CD4-positive, alpha-beta memory T cell (primary cell): Measurements from ENCODE around the gene TPRN. TPM values are rescaled to one million over a fixed set of nuclear protein-coding genes. Genes with fewer than 3 reads are reported as not detected.
A peak's percentile ranks its signal among the peaks of the same experiment; 100 is the strongest.

Source experiments
- CTCF ChIA-PET: fragments of 350-600 bp; sonication (Branson Sonifier 250); formaldehyde crosslinking; loops from one replicate; lab custom pipeline; 2021; ENCODE audit warnings: inconsistent platforms; ENCODE audit not compliant: partially characterized antibody; lab: Charles Lee
- POLR2A ChIA-PET: fragments of 350-600 bp; sonication (Branson Sonifier 250); formaldehyde crosslinking; loops from one replicate; lab custom pipeline; 2021; ENCODE audit not compliant: partially characterized antibody; lab: Charles Lee
- DNase-seq, 5 donors: peaks; one replicate each; pipeline versions ENCODE4 v3.0.0 to v3.0.0-alpha.2; 2020 to 2022; ENCODE audit warnings: mixed read lengths in 1 of 5
- H3K27ac ChIP-seq: one replicate; pipeline ENCODE4 v1.7.0; 2013; ENCODE audit warnings: low read depth, low read length
- H3K27me3 ChIP-seq: 2 replicates; pipeline ENCODE4 v1.7.0; 2013; ENCODE audit warnings: mild to moderate bottlenecking, low read length, moderate library complexity; ENCODE audit not compliant: insufficient read depth
- H3K36me3 ChIP-seq: 2 replicates; pipeline ENCODE4 v1.7.0; 2013; ENCODE audit warnings: mild to moderate bottlenecking, low read length, moderate library complexity; ENCODE audit not compliant: insufficient read depth
- H3K4me1 ChIP-seq: 2 replicates; pipeline ENCODE4 v1.7.0; 2013; ENCODE audit warnings: mild to moderate bottlenecking, low read length, moderate library complexity; ENCODE audit not compliant: insufficient read depth
- H3K4me3 ChIP-seq, 2 donors: one replicate each; pipeline ENCODE4 v1.7.0; 2013; ENCODE audit warnings: low read length in 2 of 2, mild to moderate bottlenecking in 1 of 2
- H3K9me3 ChIP-seq, 2 donors: one replicate each; pipeline ENCODE4 v1.7.0; 2013; ENCODE audit warnings: low read length in 2 of 2, control low read depth in 1 of 2; ENCODE audit not compliant: control insufficient read depth in 1 of 2
- H3K27ac Mint-ChIP-seq, 7 donors: one replicate each; pipeline ENCODE4 v1.8.0; 2020 to 2021; ENCODE audit warnings: mixed read lengths in 7 of 7, mild to moderate bottlenecking in 6 of 7, inconsistent platforms in 3 of 7, moderate library complexity in 3 of 7
- H3K27me3 Mint-ChIP-seq, 2 donors: one replicate each; pipeline ENCODE4 v1.8.0; 2020 to 2021; ENCODE audit warnings: mixed read lengths in 2 of 2
- H3K36me3 Mint-ChIP-seq, 2 donors: one replicate each; pipeline ENCODE4 v1.8.0; 2020 to 2021; ENCODE audit warnings: mixed read lengths in 2 of 2, inconsistent platforms in 1 of 2, mild to moderate bottlenecking in 1 of 2
- H3K4me1 Mint-ChIP-seq, 4 donors: one replicate each; pipeline ENCODE4 v1.8.0; 2020 to 2021; ENCODE audit warnings: mixed read lengths in 4 of 4, mild to moderate bottlenecking in 1 of 4
- H3K4me3 Mint-ChIP-seq, 8 donors: one replicate each; pipeline ENCODE4 v1.8.0; 2020 to 2021; ENCODE audit warnings: mixed read lengths in 8 of 8, mild to moderate bottlenecking in 7 of 8, moderate library complexity in 6 of 8, inconsistent platforms in 3 of 8
- H3K9me3 Mint-ChIP-seq, 8 donors: one replicate each; pipeline ENCODE4 v1.8.0; 2020 to 2021; ENCODE audit warnings: mixed read lengths in 8 of 8, mild to moderate bottlenecking in 5 of 8, inconsistent platforms in 3 of 8, moderate library complexity in 1 of 8
- intact Hi-C: fragments of 100-400 bp; cut with micrococcal nuclease; formaldehyde crosslinking; loops from one replicate; pipeline ENCODE4 v1.15.1; 2023
- polyA plus RNA-seq, 2 donors: library from polyadenylated mRNA; unstranded; fragments of 300-500 nt; fragmentation: Illumina TruSeq; gene quantifications; one replicate each; pipeline ENCODE4 v1.2.3, GENCODE V29; 2021
- total RNA-seq, 2 experiments: library from RNA; stranded (reverse); gene quantifications; one replicate each; pipeline ENCODE4 v1.2.3, GENCODE V29; 2021

TPRN gene
- total and polyA plus RNA-seq, 4 experiments from 2014 or later, result 0.27 to 8.6 (median 4.5) TPM

DNA sequence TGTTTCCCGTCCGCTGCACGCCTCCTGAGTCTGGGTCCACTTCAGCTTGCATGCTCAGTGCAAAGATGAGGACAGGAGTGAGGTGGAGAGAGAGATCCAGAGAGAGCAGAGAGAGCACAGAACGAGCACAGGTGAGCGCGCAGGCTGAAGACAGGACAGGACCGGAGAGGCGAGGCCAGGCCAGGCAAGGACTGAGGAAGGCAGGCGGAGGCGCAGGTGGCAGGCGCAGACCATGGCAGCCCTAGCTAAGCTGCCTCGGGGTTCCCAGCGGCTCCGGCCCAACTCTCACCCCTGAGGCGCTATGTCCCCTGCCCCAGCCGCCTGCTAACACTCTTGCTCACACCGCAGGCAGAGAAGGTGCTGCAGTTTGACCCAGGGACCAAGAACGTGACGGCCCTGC, 51.9 kb downstream of the TPRN start:
- peak in 1 of 5 donors; percentile 5 for DNase-seq
- H3K9me3 Mint-ChIP-seq, result no peaks in the 10 kb centered on the region
- H3K4me3 Mint-ChIP-seq, result no peak overlapping the region
- H3K27me3 ChIP-seq, result no peaks in the 10 kb centered on the region
- no peaks in the 10 kb centered on the region for H3K36me3 Mint-ChIP-seq
- H3K36me3 ChIP-seq, result no peaks in the 10 kb centered on the region
- H3K27ac Mint-ChIP-seq, result no peak overlapping the region
- H3K27ac ChIP-seq, result no peak overlapping the region
- H3K9me3 ChIP-seq, result no peaks in the 10 kb centered on the region
- peaks cover 0 to 8% (median 0%) of the 10 kb centered on the region in 4 donors for H3K4me1 Mint-ChIP-seq
- peaks cover 3 to 6% of the 10 kb centered on the region in 2 donors for H3K27me3 Mint-ChIP-seq
- POLR2A ChIA-PET, result no interaction called here
- intact Hi-C loops, result no loop called here
- H3K4me1 ChIP-seq, result no peaks in the 10 kb centered on the region
- CTCF ChIA-PET, result no interaction called here
- no peak overlapping the region for H3K4me3 ChIP-seq

GRCh38 chr9:137148242-137148641, 52.3 kb downstream of the TPRN start:
- intact Hi-C loops, result no loop called here
- Mint-ChIP-seq H3K4me1 (peaks cover 0 to 8% (median 0%) of the 10 kb centered on the region in 4 donors), H3K27me3 (peaks cover 6% of the 10 kb centered on the region in 2 donors), H3K4me3 (no peak overlapping the region), H3K9me3 (no peaks in the 10 kb centered on the region), H3K27ac (no peak overlapping the region), H3K36me3 (no peaks in the 10 kb centered on the region)
- no peaks in the 10 kb centered on the region for H3K27me3 ChIP-seq
- H3K4me3 ChIP-seq, result no peak overlapping the region
- no peaks in the 10 kb centered on the region for H3K36me3 ChIP-seq
- CTCF ChIA-PET, result no interaction called here
- no peak overlapping the region for H3K27ac ChIP-seq
- POLR2A ChIA-PET, result no interaction called here
- H3K4me1 ChIP-seq, result no peaks in the 10 kb centered on the region
- DNase-seq, result peak in 1 of 5 donors; percentile 16
- no peaks in the 10 kb centered on the region for H3K9me3 ChIP-seq

DNA sequence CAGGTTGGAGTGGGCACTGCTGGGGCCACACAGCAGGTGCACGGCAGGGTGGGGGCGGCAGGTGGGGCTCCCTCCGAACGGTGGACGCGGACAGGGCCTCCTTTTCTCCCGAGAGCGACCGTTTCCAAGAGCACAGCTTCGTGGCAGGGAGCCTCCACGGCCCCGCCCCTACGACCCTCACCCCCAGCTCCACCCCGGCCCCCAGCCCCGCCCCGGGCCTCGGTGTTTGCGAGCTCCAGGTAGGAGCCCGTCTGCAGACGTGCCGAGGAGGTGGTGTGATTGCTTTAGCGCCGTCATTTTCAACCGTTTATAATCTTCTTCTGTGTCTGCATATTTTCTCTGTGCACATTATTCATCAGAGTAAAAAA, 52.8 kb downstream of the TPRN start:
- Mint-ChIP-seq H3K27ac (no peak overlapping the region), H3K9me3 (no peaks in the 10 kb centered on the region), H3K36me3 (no peaks in the 10 kb centered on the region), H3K4me1 (peaks cover 0 to 8% (median 0%) of the 10 kb centered on the region in 4 donors), H3K27me3 (peaks cover 6 to 7% of the 10 kb centered on the region in 2 donors), H3K4me3 (no peak overlapping the region)
- ChIA-PET CTCF (no interaction called here), POLR2A (no interaction called here)
- Histone ChIP-seq H3K9me3 (no peaks in the 10 kb centered on the region), H3K4me1 (no peaks in the 10 kb centered on the region), H3K27me3 (no peaks in the 10 kb centered on the region), H3K36me3 (no peaks in the 10 kb centered on the region), H3K4me3 (no peak overlapping the region), H3K27ac (no peak overlapping the region)
- peak in 1 of 5 donors; percentile 4 for DNase-seq
- intact Hi-C loops, result no loop called here

GRCh38 chr9:137147091-137147792, 53.3 kb downstream of the TPRN start:
- intact Hi-C loops, result no loop called here
- Histone ChIP-seq H3K4me1 (no peaks in the 10 kb centered on the region), H3K27ac (no peak overlapping the region), H3K36me3 (no peaks in the 10 kb centered on the region), H3K9me3 (no peaks in the 10 kb centered on the region), H3K4me3 (no peak overlapping the region), H3K27me3 (no peaks in the 10 kb centered on the region)
- POLR2A ChIA-PET, result no interaction called here
- H3K9me3 Mint-ChIP-seq, result peaks cover 0 to under 1% (median 0%) of the 10 kb centered on the region in 8 donors
- H3K36me3 Mint-ChIP-seq, result no peaks in the 10 kb centered on the region
- peaks cover 9 to 11% of the 10 kb centered on the region in 2 donors for H3K27me3 Mint-ChIP-seq
- H3K4me1 Mint-ChIP-seq, result peaks cover 0 to 8% (median 0%) of the 10 kb centered on the region in 4 donors
- CTCF ChIA-PET, result no interaction called here
- H3K4me3 Mint-ChIP-seq, result no peak overlapping the region
- peak in 1 of 5 donors; percentile 24 for DNase-seq
- H3K27ac Mint-ChIP-seq, result no peak overlapping the region

GRCh38 chr9:137146527-137146918, 54.0 kb downstream of the TPRN start:
- no peak for DNase-seq
- POLR2A ChIA-PET, result no interaction called here
- Histone ChIP-seq H3K9me3 (no peaks in the 10 kb centered on the region), H3K27me3 (no peaks in the 10 kb centered on the region), H3K4me3 (no peak overlapping the region), H3K36me3 (no peaks in the 10 kb centered on the region), H3K4me1 (no peaks in the 10 kb centered on the region), H3K27ac (no peak overlapping the region)
- Mint-ChIP-seq H3K4me1 (peaks cover 0 to 8% (median under 1%) of the 10 kb centered on the region in 4 donors), H3K36me3 (no peaks in the 10 kb centered on the region), H3K27me3 (peaks cover 15 to 16% of the 10 kb centered on the region in 2 donors), H3K27ac (no peak overlapping the region), H3K4me3 (no peak overlapping the region), H3K9me3 (peaks cover 0 to 2% (median 0%) of the 10 kb centered on the region in 8 donors)
- intact Hi-C loops, result no loop called here
- CTCF ChIA-PET, result no interaction called here

GRCh38 chr9:137145731-137146526, 54.6 kb downstream of the TPRN start:
- POLR2A ChIA-PET, result no interaction called here
- peak in 1 of 5 donors; percentile 18 for DNase-seq

GRCh38 chr9:137143459-137143858, 57.1 kb downstream of the TPRN start:
- no peak overlapping the region for H3K27ac ChIP-seq
- H3K9me3 ChIP-seq, result no peaks in the 10 kb centered on the region
- ChIA-PET CTCF (no interaction called here), POLR2A (interaction anchor here (0.7 kb wide), 1 partner anchor 12 kb away, joined by 3 read pairs; no protein-coding TSS in a partner anchor)
- Mint-ChIP-seq H3K4me3 (no peak overlapping the region), H3K9me3 (peaks cover 0 to 2% (median 0%) of the 10 kb centered on the region in 8 donors), H3K4me1 (peaks cover 0 to 9% (median 4%) of the 10 kb centered on the region in 4 donors), H3K27me3 (peaks cover 30 to 31% of the 10 kb centered on the region in 2 donors), H3K27ac (no peak overlapping the region), H3K36me3 (no peaks in the 10 kb centered on the region)
- no peaks in the 10 kb centered on the region for H3K4me1 ChIP-seq
- H3K4me3 ChIP-seq, result no peak overlapping the region
- intact Hi-C loops, result no loop called here
- DNase-seq, result no peak
- H3K27me3 ChIP-seq, result peaks cover 25% of the 10 kb centered on the region
- no peaks in the 10 kb centered on the region for H3K36me3 ChIP-seq

More at GRCh38 chr9:137145731-137146526, 54.6 kb downstream of the TPRN start:
- Histone ChIP-seq H3K27me3 (peaks cover 4% of the 10 kb centered on the region), H3K9me3 (no peaks in the 10 kb centered on the region), H3K4me3 (no peak overlapping the region), H3K36me3 (no peaks in the 10 kb centered on the region), H3K4me1 (no peaks in the 10 kb centered on the region), H3K27ac (no peak overlapping the region)
- Mint-ChIP-seq H3K4me1 (peaks cover 0 to 5% (median under 1%) of the 10 kb centered on the region in 4 donors), H3K4me3 (no peak overlapping the region), H3K27me3 (peaks cover 17 to 18% of the 10 kb centered on the region in 2 donors), H3K27ac (no peak overlapping the region), H3K9me3 (peaks cover 0 to 2% (median 0%) of the 10 kb centered on the region in 8 donors), H3K36me3 (no peaks in the 10 kb centered on the region)
- CTCF ChIA-PET, result no interaction called here
- intact Hi-C loops, result no loop called here
